ENCODE results near the gene PIGH.

PIGH gene

GRCh38 chr14:67577909-67578749 lies 21.9 kb downstream of the PIGH start:
- no peak for TF ChIP-seq JUND (IDR thresholded peaks at IDR 0.05; ENCODE audit: low read depth)
- in situ Hi-C loops (cut with HindIII; ENCODE audit: low pct_unique_long_range_greater_than_20kb, low sequenced_read_pairs), result loop anchor here (25.0 kb wide), 1 partner anchor 141 kb away; no protein-coding TSS in a partner anchor
- no peak for DNase-seq (ENCODE audit: low read depth in 1 of 2, low spot score in 1 of 2)

GRCh38 chr14:67577181-67577808 lies 22.8 kb downstream of the PIGH start:
- TF ChIP-seq JUND (IDR thresholded peaks at IDR 0.05; ENCODE audit: low read depth), result no peak
- in situ Hi-C loops (cut with HindIII; ENCODE audit: low pct_unique_long_range_greater_than_20kb, low sequenced_read_pairs), result loop anchor here (25.0 kb wide), 1 partner anchor 140 kb away; no protein-coding TSS in a partner anchor
- no peak for DNase-seq (ENCODE audit: low read depth in 1 of 2, low spot score in 1 of 2)

DNA sequence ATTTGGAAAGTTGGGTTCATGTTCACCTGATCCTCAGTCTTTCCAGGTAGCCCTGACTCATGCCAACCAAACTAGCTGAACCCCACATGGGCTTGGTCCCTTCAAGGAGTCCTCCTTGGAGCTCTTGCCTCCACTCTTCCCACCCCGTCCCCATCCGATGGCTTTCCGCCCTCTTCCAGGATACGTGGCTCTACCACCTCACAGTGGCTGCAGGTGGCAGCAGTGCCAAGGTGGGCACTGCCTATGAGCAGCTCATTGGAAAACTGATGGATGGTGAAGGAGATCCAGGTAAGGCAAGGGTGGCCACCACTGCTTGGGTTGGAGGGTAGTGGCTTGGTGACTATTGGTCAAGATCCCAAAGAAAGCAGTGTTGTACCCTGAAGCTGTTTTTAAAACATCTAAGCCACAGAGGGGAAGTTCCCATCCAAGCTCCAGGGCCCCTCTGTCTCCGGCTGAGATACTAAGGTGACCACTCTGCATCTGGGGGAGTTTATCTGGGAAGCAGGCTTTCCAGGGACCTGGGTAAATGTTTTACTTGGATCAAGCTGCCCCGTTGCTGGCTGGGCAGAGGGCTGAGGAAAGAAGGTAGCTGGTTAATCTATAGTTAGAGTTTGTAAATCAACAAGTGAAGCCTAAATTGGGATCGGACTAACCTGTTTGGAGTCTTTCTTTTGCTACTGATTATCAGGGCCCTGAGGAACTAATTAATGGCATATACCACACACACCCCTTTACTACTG lies 23.7 kb downstream of the PIGH start:
- DNase-seq (ENCODE audit: low read depth in 1 of 2, low spot score in 1 of 2), result no peak
- no peak for TF ChIP-seq JUND (IDR thresholded peaks at IDR 0.05; ENCODE audit: low read depth)
- in situ Hi-C loops (cut with HindIII; ENCODE audit: low pct_unique_long_range_greater_than_20kb, low sequenced_read_pairs), result loop anchor here (25.0 kb wide), 1 partner anchor 139 kb away; no protein-coding TSS in a partner anchor

DNA sequence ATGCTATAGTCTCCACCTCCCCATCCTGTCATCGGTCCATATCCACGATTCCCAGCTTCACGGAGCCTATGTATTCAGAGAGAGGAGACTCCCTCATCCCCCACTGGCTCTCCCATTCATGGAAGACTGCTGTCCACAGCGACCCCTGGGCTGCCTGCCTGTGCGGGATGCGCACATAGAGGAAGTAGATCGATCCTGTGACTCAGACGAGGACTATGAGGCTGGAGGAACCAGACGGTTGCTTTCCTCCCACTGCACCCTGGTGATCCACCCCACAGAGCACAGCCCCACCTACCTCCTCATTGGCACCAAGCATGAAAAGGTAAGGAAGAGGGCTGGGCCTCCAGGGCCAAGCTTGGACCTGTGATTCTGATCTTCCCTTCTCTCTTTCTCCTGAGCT lies 24.4 kb downstream of the PIGH start:
- DNase-seq (ENCODE audit: low read depth in 1 of 2, low spot score in 1 of 2), result no peak
- no peak for TF ChIP-seq JUND (IDR thresholded peaks at IDR 0.05; ENCODE audit: low read depth)
- in situ Hi-C loops (cut with HindIII; ENCODE audit: low pct_unique_long_range_greater_than_20kb, low sequenced_read_pairs), result loop anchor here (25.0 kb wide), 1 partner anchor 138 kb away; no protein-coding TSS in a partner anchor

DNA sequence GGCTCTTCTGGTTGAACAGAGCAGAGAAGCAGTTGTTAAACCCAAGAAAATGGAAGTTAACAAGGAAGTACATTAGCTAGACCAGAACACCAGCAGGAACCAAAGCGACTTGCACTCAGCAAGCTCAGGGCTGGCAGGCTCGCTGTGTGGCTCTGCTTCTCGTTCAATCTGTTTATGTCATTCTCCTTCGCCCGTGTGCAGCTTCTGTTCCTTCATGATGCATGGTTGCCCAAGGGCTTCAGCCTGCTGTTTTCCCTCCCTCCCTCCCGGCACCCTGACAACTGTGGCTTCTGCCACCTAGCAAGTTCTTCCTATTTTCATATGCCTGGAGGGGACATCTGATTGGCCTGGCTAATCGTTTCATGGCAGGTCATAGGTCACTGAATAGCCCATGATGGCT lies 25.3 kb downstream of the PIGH start:
- DNase-seq (ENCODE audit: low read depth in 1 of 2, low spot score in 1 of 2), result no peak
- in situ Hi-C loops (cut with HindIII; ENCODE audit: low pct_unique_long_range_greater_than_20kb, low sequenced_read_pairs), result loop anchor here (25.0 kb wide), 1 partner anchor 138 kb away; no protein-coding TSS in a partner anchor
- no peak for TF ChIP-seq JUND (IDR thresholded peaks at IDR 0.05; ENCODE audit: low read depth)

GRCh38 chr14:67574156-67574555 lies 25.9 kb downstream of the PIGH start:
- in situ Hi-C loops (cut with HindIII; ENCODE audit: low pct_unique_long_range_greater_than_20kb, low sequenced_read_pairs), result no loop called here
- no peak for TF ChIP-seq JUND (IDR thresholded peaks at IDR 0.05; ENCODE audit: low read depth)

DNA sequence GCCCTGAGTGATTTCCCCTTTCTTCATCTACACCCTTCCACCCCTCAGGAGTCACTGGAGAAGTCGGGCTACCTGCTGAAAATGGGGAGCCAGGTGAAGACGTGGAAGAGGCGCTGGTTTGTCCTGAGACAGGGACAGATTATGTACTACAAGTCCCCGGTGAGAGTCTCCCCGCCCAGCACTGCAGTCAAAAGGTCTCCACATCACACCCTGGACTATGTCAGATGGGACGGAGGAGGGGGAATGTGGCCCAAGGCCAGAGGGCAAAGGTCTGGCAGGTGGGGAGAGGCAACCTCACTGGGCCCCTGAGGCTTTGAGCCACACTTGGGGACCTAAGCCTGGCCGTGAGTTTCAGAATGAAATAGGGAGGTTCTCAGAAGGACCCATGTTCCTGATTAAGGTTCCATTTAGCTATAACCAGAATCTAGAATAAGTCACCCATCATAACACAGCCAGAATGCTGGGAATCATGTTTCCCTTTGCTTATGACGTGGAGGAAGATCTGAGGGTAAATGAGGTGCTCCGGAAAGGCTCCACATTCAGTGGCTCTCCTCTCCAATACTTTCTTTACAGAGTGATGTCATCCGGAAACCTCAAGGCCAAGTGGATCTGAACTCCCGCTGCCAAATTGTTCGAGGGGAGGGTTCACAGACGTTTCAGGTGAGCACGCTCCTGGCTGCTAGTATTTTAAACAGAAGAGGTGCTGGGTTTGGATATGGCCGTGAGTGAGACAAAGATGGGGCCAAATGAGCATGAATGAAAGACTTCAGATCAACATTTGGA lies 26.6 kb downstream of the PIGH start:
- TF ChIP-seq JUND (IDR thresholded peaks at IDR 0.05; ENCODE audit: low read depth), result no peak
- in situ Hi-C loops (cut with HindIII; ENCODE audit: low pct_unique_long_range_greater_than_20kb, low sequenced_read_pairs), result no loop called here
- DNase-seq (ENCODE audit: low read depth in 1 of 2, low spot score in 1 of 2), result no peak

More at GRCh38 chr14:67574156-67574555, 25.9 kb downstream of the PIGH start:
- DNase-seq (ENCODE audit: low read depth in 1 of 2, low spot score in 1 of 2), result no peak

GRCh38 chr14:67572608-67573007 lies 27.5 kb downstream of the PIGH start:
- DNase-seq (ENCODE audit: low read depth in 1 of 2, low spot score in 1 of 2), result no peak
- no peak for TF ChIP-seq JUND (IDR thresholded peaks at IDR 0.05; ENCODE audit: low read depth)
- in situ Hi-C loops (cut with HindIII; ENCODE audit: low pct_unique_long_range_greater_than_20kb, low sequenced_read_pairs), result no loop called here

DNA sequence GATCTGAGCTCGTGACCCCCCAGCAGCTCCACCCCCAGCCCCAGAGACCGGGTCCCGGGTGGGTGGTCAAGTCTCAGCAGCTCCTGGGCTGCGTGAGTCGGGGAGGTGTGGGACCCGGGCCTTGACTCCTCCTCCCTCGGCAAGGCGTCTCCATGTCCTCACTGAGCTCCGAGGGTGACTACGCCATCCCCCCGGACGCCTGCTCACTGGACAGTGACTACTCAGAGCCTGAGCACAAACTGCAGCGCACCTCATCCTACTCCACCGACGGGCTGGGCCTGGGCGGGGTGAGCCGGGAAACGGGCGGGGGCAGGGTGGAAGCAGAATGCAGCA lies 28.1 kb downstream of the PIGH start:
- in situ Hi-C loops (cut with HindIII; ENCODE audit: low pct_unique_long_range_greater_than_20kb, low sequenced_read_pairs), result no loop called here
- no peak for TF ChIP-seq JUND (IDR thresholded peaks at IDR 0.05; ENCODE audit: low read depth)
- DNase-seq (ENCODE audit: low read depth in 1 of 2, low spot score in 1 of 2), result no peak

DNA sequence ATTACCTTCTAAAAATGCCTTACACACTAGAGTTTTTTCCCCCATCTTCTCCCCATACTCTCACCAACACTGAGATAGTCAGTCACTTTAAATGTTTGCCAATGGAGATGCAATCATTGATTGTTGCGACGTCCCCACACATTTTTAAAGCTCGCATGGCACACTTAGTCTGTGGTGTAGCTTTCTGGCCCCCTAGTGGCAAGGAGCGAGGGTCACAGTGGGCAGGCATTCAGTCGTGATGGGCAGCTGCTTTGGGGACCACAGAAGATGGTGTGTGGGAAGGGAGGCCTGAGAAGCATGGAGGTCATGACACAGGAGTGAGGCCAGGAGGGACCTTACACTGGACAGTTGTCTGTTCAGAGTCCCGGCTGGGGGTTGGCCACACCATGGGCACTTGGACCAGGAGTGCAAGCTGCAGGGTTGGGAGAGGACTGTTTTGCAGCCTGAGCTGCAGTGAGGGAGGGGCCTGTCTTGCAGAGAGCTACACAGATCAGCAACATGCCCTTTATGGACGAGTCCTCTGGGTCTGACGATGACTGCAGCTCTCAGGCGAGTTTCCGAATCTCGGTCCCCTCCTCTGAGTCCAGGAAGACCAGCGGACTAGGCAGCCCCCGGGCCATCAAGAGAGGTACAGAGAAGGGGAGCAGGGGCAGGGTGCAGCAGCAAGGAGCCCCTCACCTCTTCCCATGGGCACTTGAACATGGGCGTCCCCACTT lies 28.6 kb downstream of the PIGH start:
- no peak for TF ChIP-seq JUND (IDR thresholded peaks at IDR 0.05; ENCODE audit: low read depth)
- peak; percentile 74 to 85 for DNase-seq (ENCODE audit: low read depth in 1 of 2, low spot score in 1 of 2)
- in situ Hi-C loops (cut with HindIII; ENCODE audit: low pct_unique_long_range_greater_than_20kb, low sequenced_read_pairs), result no loop called here

GRCh38 chr14:67570453-67570852 lies 29.6 kb downstream of the PIGH start:
- DNase-seq (ENCODE audit: low read depth in 1 of 2, low spot score in 1 of 2), result no peak
- no peak for TF ChIP-seq JUND (IDR thresholded peaks at IDR 0.05; ENCODE audit: low read depth)
- in situ Hi-C loops (cut with HindIII; ENCODE audit: low pct_unique_long_range_greater_than_20kb, low sequenced_read_pairs), result no loop called here

All from T47D (cell line).